HepG2 (cell line): ENCODE measurements around the gene TDRD1.

Source experiments
- CTCF ChIP-seq: sonication (generic); formaldehyde crosslinking; IDR thresholded peaks from 2 replicates; pipeline ENCODE4 v1.5.0; 2020; ENCODE audit warnings: mild to moderate bottlenecking, missing genetic modification reagents, moderate library complexity
- ERF ChIP-seq: IDR thresholded peaks from 2 replicates; pipeline ENCODE4 v1.6.1; 2018; ENCODE audit warnings: missing biosample characterization, missing genetic modification reagents
- IRF2 ChIP-seq: IDR thresholded peaks from 2 replicates; pipeline ENCODE4 v1.6.1; 2018; ENCODE audit warnings: missing genetic modification reagents, missing compliant biosample characterization
- POLR2A ChIP-seq, 2 experiments: IDR thresholded peaks; 2 replicates each; pipeline ENCODE4 v1.6.1; 2011; ENCODE audit warnings: low read depth in 2 of 2, low read length in 2 of 2, mild to moderate bottlenecking in 1 of 2, moderate library complexity in 1 of 2; ENCODE audit not compliant: insufficient read depth in 1 of 2
- ZFP37 ChIP-seq: sonication (generic); formaldehyde crosslinking; IDR thresholded peaks from 2 replicates; pipeline ENCODE4 v1.4.0; 2020; ENCODE audit warnings: missing genetic modification reagents, borderline replicate concordance
- ZNF546 ChIP-seq: sonication (generic); formaldehyde crosslinking; conservative IDR thresholded peaks from 2 replicates; pipeline ENCODE4 v1.8.1; 2023; ENCODE audit warnings: mild to moderate bottlenecking, missing genetic modification reagents

GRCh38 chr10:114245121-114245791 is 66.1 kb downstream of the TDRD1 start:
- no peak for TF ChIP-seq ZNF546
- TF ChIP-seq IRF2 (CRISPR knock-in tag) = no peak
- no peak for TF ChIP-seq ERF (CRISPR knock-in tag)
- TF ChIP-seq ZFP37 = no peak
- TF ChIP-seq CTCF (CRISPR knock-in tag) = no peak
- no peak for TF ChIP-seq POLR2A (IDR thresholded peaks at IDR 0.05; ENCODE audit: insufficient read depth in 1 of 2, low read depth in 2 of 2, low read length in 2 of 2)
